NCI-H1105 (cell line): Measurements from ENCODE around the gene VPS37D.
"Not testable (repeated sequence)": the region's sequence is repeated elsewhere in the genome, so short reads cannot be mapped to it uniquely, and the experiment has no call there.

ENCODE experiments used
- DNase-seq: peaks from one replicate; lab custom pipeline; 2025; lab: John Stamatoyannopoulos, UW

The VPS37D gene

GRCh38 chr7:73646785-73647724, 20.6 kb upstream of the VPS37D start:
- no peak for DNase-seq

DNA sequence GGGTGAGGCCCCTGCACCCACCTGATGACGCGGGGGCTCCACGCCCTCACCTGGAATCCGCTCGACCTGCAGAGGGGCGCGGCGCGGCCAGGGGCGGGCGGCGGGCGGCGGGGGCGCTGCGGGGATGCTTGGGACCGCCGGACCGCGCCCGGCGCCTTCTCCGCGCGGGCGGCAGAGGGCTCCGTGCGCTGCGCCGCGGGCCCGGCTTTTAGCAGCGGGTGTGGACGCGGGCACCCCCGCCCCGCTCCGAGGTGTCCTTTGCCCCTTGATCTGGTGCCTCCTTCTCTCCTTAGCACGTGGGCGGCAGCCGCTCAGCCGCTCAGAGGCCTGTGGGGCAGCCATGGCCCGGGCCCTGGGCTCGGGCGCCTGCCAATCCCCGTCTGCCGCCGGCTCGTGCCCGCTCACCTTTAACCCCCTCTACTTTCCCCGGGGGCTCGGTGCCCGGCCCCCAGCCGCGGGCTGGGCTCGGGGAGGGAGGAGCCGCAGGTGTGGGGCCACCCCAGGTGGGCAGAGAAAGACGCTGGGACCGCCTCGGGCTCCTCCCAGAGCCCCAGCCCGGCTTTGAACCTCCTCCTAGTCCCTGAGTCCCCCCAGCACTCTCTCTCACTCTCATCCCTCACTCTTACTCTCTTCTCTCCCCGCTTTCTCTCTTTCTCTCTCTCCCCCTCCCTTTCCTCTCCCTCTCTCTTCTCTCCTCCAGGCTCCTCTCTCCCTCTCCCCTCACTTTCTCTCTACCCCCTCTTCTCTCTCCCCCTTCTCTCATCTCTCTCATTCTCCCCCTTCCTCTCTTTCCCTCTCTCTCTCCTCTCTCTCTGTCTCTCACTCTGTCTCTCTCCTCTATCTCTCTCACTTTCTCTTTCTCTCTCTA, 19.7 kb upstream of the VPS37D start:
- peak; percentile 53 for DNase-seq

DNA sequence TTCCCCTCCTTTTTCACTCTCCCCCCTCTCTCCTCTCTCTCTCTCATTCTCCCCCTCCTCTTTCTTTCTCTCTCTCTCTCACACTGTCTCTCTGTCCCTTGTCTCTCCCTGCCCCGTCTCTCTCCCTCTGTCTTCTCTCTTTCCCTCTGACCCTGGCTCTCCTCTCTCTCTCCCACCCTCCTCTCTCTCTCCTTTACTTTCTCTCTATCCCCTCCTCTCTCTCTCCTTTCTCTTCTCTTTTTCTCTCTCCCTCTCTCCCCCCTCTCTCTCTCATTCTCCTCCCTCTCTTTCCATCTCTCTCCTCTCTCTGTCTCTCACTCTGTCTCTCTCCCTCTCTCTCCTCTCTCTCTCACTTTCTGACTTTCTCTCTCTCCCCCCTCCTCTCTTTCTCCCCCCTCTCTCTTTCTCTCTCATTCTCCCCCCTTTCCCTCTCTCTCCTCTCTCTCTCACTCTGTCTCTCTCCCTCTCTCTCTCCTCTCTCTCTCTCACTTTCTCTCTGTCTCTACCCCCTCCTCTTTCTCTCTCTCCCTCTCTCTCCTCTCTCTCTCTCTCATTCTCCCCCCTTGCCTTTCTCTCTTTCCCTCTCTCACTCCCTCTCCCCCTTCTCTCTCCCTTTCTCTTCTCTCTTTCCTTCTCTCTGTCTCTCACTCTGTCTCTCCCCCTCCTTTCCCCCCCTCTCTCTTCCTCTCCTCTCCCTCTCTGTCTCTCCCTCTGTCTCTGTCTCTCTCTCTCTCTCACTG, 18.9 kb upstream of the VPS37D start:
- no peak for DNase-seq

DNA sequence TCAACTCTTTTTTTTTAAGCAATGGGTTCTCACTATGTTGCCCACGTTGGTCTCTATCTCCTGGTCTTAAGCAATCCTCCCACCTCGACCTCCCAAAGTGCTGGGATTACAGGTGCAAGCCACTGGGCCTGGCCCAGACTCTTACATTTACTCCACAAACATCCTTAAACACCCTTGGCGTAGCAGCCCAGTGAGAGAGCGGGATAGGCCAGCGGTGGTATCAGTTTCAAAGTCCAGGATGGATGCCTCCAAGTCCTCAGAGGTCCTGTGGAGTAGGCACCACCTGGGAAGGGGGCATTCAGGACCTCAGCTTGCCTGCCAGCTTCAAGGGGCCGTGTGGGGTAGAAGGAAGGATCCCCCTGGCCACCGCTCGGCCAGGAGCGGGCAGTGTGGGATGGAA, 18.1 kb upstream of the VPS37D start:
- no peak for DNase-seq

- no peak for DNase-seq
Observed at GRCh38 chr7:73650524-73650923, 17.1 kb upstream of the VPS37D start.

DNA sequence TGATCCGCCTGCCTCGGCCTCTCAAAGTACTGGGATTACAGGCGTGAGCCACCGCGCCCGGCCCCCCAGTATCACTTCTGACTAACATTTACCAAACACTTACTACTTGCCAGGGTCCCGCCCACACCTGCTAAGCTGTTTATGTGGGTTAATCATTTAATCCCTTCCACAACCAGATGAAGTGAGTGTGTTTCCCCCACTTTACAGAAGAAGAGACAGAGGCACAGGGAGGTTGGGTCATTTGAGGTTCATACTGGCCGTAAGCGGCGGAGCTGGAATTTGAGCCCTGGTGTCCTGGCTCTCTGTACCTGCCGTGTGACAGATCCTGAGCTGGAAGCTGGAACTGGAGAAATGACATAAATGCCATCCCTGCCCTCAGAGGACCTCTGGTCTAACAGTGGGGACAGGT, 15.1 kb upstream of the VPS37D start:
- DNase-seq = no peak

DNA sequence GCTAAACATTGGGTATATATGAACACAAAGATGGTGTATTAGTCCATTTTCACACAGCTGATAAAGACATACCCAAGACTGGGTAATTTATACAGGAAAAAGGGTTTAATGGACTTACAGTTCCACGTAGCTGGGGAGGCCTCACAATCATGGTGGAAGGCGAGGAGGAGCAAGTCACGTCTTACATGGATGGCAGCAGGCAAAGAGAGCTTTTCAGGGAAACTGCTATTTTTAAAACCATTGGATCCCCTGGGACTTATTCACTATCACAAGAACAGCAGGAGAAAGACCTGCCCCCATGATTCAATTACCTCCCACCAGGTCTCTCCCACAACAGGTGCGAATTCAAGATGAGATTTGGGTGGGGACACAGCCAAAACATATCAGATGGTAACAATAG, 12.3 kb upstream of the VPS37D start:
- not testable (repeated sequence) for DNase-seq

DNA sequence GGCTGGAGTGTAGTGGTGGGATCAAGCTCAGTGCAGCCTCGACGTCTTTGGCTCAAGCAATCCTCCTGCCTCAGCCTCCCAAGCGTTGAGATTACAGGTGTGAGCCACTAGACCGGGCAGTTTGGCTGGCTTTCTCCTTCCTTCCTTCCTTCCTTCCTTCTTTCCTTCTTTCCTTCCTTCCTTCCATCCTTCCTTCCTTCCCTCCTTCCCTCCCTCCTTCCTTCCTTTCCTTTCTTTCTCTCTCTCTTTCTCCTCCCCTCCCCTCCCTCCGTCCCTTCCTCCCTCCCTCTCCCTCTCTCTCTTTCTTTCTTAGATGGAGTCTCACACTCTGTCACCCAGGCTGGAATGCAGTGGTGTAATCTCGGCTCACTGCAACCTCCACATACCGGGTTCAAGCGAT, 7.6 kb upstream of the VPS37D start:
- DNase-seq = no peak

GRCh38 chr7:73660594-73660993, 7.0 kb upstream of the VPS37D start:
- DNase-seq = not testable (repeated sequence)

DNA sequence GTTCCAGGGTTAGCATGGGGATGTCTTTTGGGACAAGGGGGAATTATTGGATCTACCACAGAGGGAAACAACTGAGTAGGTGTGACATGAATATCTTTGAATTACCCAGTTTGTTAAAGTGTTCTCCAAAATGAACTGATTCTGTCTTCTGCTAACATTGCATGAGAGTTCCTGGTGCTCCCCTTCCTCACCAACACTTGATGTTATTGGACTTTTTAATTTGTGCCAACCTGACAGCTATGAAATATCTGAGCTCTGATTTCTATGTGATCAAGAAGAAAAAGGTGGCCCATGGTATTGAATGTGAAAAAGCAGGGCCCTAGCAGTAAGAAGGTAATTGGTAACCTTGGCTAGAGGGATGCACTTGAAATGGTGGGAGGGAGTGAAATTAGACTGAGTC, 4.6 kb upstream of the VPS37D start:
- DNase-seq = no peak

- no peak for DNase-seq
Observed at GRCh38 chr7:73668103-73668885, 663 bp downstream of the VPS37D start.

DNA sequence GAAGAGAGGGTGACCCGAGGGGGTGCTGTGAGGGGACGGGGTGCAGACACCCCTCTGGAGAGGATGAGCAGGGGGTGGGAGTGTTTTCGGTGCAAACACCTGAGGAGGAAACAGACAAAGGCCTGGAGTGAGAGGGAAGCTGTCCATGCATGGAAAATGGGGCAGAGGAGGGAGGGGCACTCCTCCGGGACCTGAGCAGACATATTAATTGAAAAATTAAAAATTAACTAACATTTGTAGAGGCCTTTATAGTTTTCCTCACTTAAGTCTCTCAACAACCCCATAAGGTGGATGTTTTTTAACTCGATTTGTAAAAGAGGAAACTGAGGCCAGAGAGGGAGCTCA, 1.2 kb downstream of the VPS37D start:
- no peak for DNase-seq

GRCh38 chr7:73669288-73669701, 1.7 kb downstream of the VPS37D start:
- no peak for DNase-seq

- no peak for DNase-seq
Observed at GRCh38 chr7:73669858-73670385, 2.3 kb downstream of the VPS37D start.

GRCh38 chr7:73671322-73671661, 3.7 kb downstream of the VPS37D start:
- no peak for DNase-seq

- DNase-seq = no peak
Observed at GRCh38 chr7:73671857-73672445, 4.3 kb downstream of the VPS37D start.

DNA sequence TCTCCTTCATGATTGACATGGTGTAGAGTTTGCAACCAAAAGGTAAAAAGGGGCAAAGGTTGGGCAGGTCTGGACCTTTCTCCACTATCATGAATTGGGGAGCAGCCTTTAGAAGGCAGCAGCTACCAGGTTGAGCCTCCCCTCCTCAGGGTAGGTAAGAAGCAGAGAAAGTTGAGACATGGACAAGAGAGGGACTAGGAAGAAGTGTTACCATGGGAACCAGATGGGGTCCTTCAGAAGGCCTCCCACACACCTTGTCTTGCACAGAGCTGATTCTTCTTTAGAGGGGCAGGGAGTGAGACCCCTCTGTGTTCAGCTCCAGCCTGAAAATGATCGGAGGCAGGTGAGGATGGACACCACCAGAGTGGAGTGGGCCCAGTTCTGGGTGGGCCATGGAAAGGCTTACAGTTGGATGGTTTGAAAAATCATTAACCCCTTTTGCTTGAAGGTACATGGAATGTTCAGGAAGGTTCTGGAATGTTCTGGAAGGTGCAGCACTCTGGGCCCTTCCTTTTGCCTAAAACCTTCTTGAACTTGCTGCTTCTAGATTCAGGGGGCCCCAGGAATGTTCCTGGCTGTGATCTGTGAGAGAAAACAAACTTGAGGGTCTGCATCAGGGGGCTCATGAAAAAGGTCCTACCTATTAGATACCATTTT, 7.0 kb downstream of the VPS37D start:
- DNase-seq = no peak

DNA sequence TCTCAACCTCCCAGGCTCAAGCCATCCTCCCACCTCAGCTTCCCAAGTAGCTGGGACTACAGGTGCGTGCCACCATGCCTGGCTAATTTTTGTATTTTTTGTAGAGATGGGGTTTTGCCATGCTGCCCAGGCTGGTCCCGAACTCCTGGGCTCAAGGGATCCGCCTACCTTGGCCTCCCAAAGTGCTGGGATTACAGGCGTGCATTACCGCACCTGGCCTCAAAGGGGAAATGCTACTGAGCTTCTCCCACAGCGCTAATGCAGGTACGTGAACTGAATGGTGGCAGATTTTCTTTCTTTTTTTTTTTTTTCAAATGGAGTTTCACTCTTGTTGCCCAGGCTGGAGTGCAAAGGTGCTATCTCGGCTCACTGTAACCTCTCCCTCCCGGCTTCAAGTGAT, 8.4 kb downstream of the VPS37D start:
- DNase-seq = not testable (repeated sequence)

GRCh38 chr7:73678862-73679261, 11.2 kb downstream of the VPS37D start:
- DNase-seq = no peak

DNA sequence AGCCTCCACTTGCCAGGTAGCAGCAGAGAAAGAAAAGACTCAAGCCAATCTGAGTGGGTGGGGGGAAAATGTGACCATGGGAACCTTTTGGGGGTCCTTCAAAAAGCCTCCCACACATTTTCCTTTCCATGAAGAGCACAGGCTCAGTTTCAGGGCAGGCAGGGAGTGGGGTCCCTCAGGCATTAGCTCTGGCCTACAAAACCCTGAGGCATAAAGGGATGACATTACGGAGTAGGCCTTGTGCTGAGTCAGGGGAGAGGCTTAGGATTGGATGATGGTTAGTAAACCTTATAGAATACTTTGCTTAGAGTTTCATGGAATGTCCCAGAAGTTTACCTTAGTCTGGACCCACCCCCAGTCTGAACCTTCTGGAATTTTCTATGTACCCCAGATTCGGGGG, 12.1 kb downstream of the VPS37D start:
- no peak for DNase-seq
